Lung (tissue), 12 donors: ENCODE measurements around the gene CYSLTR1. TPM values are rescaled to one million over a fixed set of nuclear protein-coding genes. Genes with fewer than 3 reads are reported as not detected.

Experiments used
- ATAC-seq: fragments of 200-7000 bp; cut with Tn5 transposase; one replicate; pipeline ENCODE4 v1.9.1; 2020; ENCODE audit warnings: moderate number of reproducible peaks; ENCODE audit not compliant: insufficient read depth, low FRiP score
- DNase-seq, 3 donors: peaks; one replicate each; pipeline ENCODE4 v3.0.0-alpha.2; 2013 to 2017
- H3K27ac ChIP-seq, 2 donors: one replicate each; pipeline ENCODE4 v1.5.1; 2013; ENCODE audit warnings: mild to moderate bottlenecking in 2 of 2, moderate library complexity in 2 of 2, control low read depth in 1 of 2, inconsistent platforms in 1 of 2, low read depth in 1 of 2, low read length in 1 of 2
- H3K27me3 ChIP-seq, 3 donors: one replicate each; pipeline ENCODE4 v1.5.1; 2013; ENCODE audit warnings: low read length in 2 of 3; ENCODE audit not compliant: control insufficient read depth in 3 of 3, insufficient read depth in 3 of 3
- H3K36me3 ChIP-seq, 4 donors: one replicate each; pipeline ENCODE4 v1.5.1; 2013; ENCODE audit warnings: low read length in 4 of 4, mild to moderate bottlenecking in 1 of 4, moderate library complexity in 1 of 4; ENCODE audit not compliant: control insufficient read depth in 4 of 4, insufficient read depth in 4 of 4
- H3K4me1 ChIP-seq, 5 donors: one replicate each; pipeline ENCODE4 v1.5.1; 2013; ENCODE audit warnings: low read length in 5 of 5, mild to moderate bottlenecking in 2 of 5, moderate library complexity in 1 of 5; ENCODE audit not compliant: control insufficient read depth in 5 of 5, insufficient read depth in 5 of 5
- H3K4me3 ChIP-seq: one replicate; pipeline ENCODE4 v1.5.1; 2013; ENCODE audit warnings: mild to moderate bottlenecking, control low read depth, moderate library complexity
- H3K9ac ChIP-seq, 2 donors: one replicate each; pipeline ENCODE4 v1.5.1; 2013; ENCODE audit warnings: low read length in 2 of 2, control low read depth in 1 of 2; ENCODE audit not compliant: insufficient read depth in 1 of 2
- H3K9me3 ChIP-seq, 4 donors: one replicate each; pipeline ENCODE4 v1.5.1; 2013; ENCODE audit warnings: low read length in 3 of 4, mild to moderate bottlenecking in 1 of 4, moderate library complexity in 1 of 4; ENCODE audit not compliant: control insufficient read depth in 4 of 4, insufficient read depth in 3 of 4
- WGBS, 2 donors: extraction: QIAGEN DNeasy Blood & Tissue Kit; methylation state at CpG; one replicate each; pipeline ENCODE4 v1.1.7; 2013; 5-methylcytosine and 5-hydroxymethylcytosine counted together
- polyA plus RNA-seq, 2 donors: library from polyadenylated mRNA; stranded (reverse); fragments of 200-250 nt; gene quantifications; one replicate each; pipeline ENCODE4 v1.2.1, GENCODE V29; 2013
- total RNA-seq, 2 donors: library from RNA; depleted of rRNA in 1 of 2; stranded (reverse); fragments of >200 nt in 1 of 2; gene quantifications; one replicate each; pipeline ENCODE4 v1.2.1, GENCODE V29; 2014 to 2021
- TF ChIP-seq, protein P1 (sequence below): IDR thresholded peaks from 2 replicates; pipeline ENCODE4 v1.5.1; 2012; ENCODE audit warnings: mild to moderate bottlenecking; ENCODE audit errors: control extremely low read depth, extremely low read depth
- donor health status: control.
- donor health status: control.
- donor health status: Bipolar disorder and iron deficiency.
- donor health status: healthy.
- donor health status: DM: yes; HTN: yes; CAD: no.

CYSLTR1 gene
- total and polyA plus RNA-seq, 4 donors, result 1.8 to 5.4 (median 2.3) TPM

DNA sequence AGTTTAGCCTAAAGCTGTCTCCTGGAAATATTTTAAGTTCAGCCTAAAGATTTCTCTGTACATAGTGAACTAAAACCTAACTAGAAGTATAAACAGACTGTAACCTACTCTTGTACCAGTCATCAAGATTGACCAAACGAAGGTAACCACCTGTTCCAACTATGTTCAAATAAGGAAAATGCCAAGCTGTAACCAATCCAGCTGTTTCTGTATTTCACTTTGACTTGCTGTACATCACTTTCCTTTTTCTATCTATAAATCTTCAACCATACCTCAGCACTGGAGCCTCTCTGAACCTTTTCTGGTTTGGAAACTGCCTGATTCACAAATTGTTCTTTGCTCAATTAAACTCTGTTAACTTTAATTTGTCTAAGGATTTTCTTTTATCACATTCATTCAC lies 3.1 kb upstream of the CYSLTR1 start:
- H3K4me3 ChIP-seq, result no peak overlapping the region
- H3K9ac ChIP-seq, result no peak overlapping the region
- H3K27me3 ChIP-seq, result no peaks in the 10 kb centered on the region
- TF ChIP-seq, protein P1, sequence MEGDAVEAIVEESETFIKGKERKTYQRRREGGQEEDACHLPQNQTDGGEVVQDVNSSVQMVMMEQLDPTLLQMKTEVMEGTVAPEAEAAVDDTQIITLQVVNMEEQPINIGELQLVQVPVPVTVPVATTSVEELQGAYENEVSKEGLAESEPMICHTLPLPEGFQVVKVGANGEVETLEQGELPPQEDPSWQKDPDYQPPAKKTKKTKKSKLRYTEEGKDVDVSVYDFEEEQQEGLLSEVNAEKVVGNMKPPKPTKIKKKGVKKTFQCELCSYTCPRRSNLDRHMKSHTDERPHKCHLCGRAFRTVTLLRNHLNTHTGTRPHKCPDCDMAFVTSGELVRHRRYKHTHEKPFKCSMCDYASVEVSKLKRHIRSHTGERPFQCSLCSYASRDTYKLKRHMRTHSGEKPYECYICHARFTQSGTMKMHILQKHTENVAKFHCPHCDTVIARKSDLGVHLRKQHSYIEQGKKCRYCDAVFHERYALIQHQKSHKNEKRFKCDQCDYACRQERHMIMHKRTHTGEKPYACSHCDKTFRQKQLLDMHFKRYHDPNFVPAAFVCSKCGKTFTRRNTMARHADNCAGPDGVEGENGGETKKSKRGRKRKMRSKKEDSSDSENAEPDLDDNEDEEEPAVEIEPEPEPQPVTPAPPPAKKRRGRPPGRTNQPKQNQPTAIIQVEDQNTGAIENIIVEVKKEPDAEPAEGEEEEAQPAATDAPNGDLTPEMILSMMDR, result no peak
- no peaks in the 10 kb centered on the region for H3K4me1 ChIP-seq
- H3K9me3 ChIP-seq, result no peaks in the 10 kb centered on the region
- DNase-seq, result no peak
- ATAC-seq, result no peak
- WGBS, 2 donors, result 49 to 59% methylated on average over 1 of the region's 1 CpG
- H3K27ac ChIP-seq, result no peak overlapping the region
- H3K36me3 ChIP-seq, result no peaks in the 10 kb centered on the region

DNA sequence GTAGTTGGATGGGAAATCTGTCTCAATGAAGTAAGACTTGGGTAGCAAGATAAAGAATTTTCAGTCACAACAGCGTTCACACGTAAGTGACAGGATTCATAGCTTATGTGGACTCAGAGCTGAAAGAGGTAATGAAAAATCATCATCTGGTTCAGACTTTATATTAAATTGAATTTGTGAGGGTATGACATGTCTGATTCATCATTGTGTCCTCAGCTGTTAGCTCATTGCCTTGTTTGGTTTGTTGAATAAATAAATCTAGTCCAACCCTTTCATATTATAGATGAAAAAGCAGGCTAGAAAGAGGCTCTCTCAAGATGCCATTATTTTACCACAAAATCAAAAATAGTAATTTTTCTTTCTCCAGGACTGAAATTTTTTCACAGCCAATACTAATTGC lies 2.7 kb upstream of the CYSLTR1 start:
- ATAC-seq (no peak), DNase-seq (no peak)
- H3K9me3 ChIP-seq, result no peaks in the 10 kb centered on the region
- H3K4me3 ChIP-seq, result no peak overlapping the region
- H3K9ac ChIP-seq, result no peak overlapping the region
- H3K27ac ChIP-seq, result no peak overlapping the region
- no peaks in the 10 kb centered on the region for H3K36me3 ChIP-seq
- whole genome bisulfite sequencing, 2 donors, result 79 to 94% methylated on average over 2 of the region's 2 CpGs
- no peaks in the 10 kb centered on the region for H3K27me3 ChIP-seq
- no peaks in the 10 kb centered on the region for H3K4me1 ChIP-seq
- TF ChIP-seq, protein P1, result no peak

DNA sequence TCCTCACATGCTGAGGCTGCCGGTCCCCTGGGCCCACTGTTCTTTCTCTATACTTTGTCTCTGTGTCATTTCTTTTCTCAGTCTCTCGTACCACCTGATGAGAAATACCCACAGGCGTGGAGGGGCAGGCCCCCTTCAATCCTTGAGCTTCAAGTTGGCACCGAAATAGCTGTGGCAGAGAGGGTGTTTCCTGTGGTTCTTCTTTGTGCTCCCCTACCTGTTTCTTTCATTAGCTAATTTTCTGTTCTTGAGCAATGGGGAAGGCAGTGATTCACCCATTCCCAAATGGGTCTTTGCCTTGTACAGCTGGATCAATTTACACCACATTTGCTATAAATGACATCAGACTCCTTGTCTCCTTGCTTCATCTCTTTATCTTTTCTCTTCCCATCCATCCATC lies 2.1 kb upstream of the CYSLTR1 start:
- Histone ChIP-seq H3K27ac (no peak overlapping the region), H3K9me3 (no peaks in the 10 kb centered on the region), H3K4me1 (no peaks in the 10 kb centered on the region), H3K27me3 (no peaks in the 10 kb centered on the region), H3K9ac (no peak overlapping the region), H3K4me3 (no peak overlapping the region), H3K36me3 (no peaks in the 10 kb centered on the region)
- TF ChIP-seq, protein P1, result no peak
- 70 to 73% methylated on average over 4 of the region's 4 CpGs for WGBS, 2 donors
- ATAC-seq (no peak), DNase-seq (no peak)

DNA sequence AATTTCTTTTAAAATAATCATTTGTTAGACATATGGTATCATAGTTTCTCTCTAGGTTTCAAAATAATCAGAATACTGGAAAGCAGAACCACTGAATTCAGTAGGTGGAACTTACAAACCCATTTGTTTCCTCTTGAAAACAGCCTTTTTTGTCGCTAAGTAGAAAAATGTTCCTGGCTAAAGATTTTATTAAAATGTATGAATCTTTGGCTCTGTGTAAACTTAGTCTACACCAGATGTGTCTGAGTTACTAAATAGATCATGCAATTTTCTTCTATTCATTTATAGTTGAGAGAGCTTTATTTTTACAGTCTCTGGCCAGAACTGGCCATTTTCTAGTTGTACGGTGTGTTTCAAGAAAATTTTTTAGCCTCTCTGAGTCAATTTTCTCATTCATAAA lies 1.0 kb downstream of the CYSLTR1 start:
- no peak overlapping the region for H3K9ac ChIP-seq
- H3K4me1 ChIP-seq, result no peaks in the 10 kb centered on the region
- TF ChIP-seq, protein P1, result no peak
- no peak overlapping the region for H3K4me3 ChIP-seq
- DNase-seq, result no peak
- H3K27ac ChIP-seq, result no peak overlapping the region
- H3K27me3 ChIP-seq, result no peaks in the 10 kb centered on the region
- ATAC-seq, result no peak
- no peaks in the 10 kb centered on the region for H3K36me3 ChIP-seq
- 22 to 53% methylated on average over 2 of the region's 2 CpGs for WGBS, 2 donors
- no peaks in the 10 kb centered on the region for H3K9me3 ChIP-seq
